ENCODE measurements around the gene PPP1R26.
"Not testable (repeated sequence)": the region's sequence is repeated elsewhere in the genome, so short reads cannot be mapped to it uniquely, and the experiment has no call there.

Gene PPP1R26

DNA sequence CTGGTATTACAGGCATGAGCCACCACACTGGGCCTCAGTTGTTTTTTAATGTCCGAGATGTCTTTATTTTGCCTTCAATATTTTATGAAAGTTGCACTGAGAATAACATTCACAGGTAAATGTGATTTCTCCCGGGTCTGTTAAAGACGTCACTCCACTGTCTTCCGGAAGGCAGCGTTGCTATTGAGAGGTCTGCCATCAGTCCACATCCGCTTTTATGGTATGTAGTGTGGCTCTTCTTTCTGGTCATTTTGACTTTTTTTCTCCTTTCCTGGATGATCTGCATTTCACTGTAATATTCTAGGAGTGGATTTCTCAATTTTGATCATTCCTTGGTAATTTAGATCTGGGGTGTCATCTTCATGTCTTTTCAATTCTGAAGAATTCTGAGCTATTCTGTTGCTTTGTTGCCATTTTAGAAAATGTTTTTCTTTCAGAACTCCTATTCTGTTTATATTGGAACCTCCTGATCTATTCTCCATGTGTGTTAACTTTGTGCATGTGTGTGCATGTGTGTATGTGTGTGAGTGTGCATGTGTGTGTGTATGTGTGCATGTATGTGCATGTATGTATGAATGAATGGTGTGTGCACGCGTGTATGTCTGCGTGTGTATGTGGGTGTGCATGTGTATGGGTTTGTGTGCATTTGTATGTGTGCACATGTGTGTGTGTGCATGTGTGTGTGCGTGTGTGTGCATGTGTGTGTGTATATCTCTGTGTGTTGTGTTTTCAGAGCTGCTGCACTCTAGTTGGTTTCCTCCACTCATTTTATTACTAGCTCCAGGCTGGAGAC, 39.8 kb downstream of the PPP1R26 start:
- no peak for DNase-seq (ENCODE audit: low read depth in 3 of 3, low spot score in 1 of 3)

GRCh38 chr9:135520916-135521607, 41.5 kb downstream of the PPP1R26 start, which contains the start of gene LCN1:
TSS of gene LCN1 (plus strand) at chr9:135521440. CDS start at chr9:135521498, 58 bp downstream.
- no peak for DNase-seq (ENCODE audit: low read depth in 3 of 3, low spot score in 1 of 3)

- no peak for DNase-seq (ENCODE audit: low read depth in 3 of 3, low spot score in 1 of 3)
Measured at GRCh38 chr9:135521608-135522095, 42.1 kb downstream of the PPP1R26 start.

DNA sequence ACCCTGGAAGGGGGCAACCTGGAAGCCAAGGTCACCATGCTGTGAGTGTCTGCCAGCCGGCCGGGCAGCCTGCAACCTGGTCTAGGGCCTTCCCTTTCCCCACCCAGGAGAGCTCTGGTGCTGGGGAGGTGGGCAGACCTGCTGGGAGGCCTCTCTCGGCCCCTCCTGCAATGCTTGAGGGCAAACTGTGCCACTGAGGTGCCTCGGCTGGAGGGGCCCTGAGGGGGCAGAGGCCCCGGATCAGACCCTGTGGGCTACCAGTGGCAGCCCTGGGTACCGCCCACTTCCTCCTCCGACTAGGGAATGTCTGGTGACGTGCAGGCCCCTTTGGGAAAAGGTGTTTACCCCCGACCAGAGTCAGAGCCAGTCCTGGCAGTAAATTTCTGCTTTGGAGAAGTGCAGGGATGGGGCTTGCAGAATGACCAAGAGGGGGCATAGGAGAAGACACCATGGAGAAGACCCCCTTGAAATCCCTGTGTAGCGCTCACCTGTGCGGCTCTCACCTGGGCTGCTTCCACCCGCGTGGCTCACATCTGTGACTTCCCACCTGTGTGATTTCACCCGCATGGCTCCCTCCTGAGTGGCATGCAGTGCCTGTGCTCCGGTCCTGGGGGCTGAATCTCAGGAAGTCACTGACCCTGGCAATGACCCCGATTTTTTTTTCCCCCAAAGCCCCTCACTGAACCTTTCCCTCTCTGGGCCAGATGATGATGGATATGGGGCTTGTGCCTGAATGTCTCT, 42.7 kb downstream of the PPP1R26 start:
- DNase-seq (ENCODE audit: low read depth in 3 of 3, low spot score in 1 of 3) = no peak

- DNase-seq (ENCODE audit: low read depth in 3 of 3, low spot score in 1 of 3) = no peak
Measured at GRCh38 chr9:135522931-135523330, 43.3 kb downstream of the PPP1R26 start.

GRCh38 chr9:135523521-135524129, 44.0 kb downstream of the PPP1R26 start:
- DNase-seq (ENCODE audit: low read depth in 3 of 3, low spot score in 1 of 3) = no peak

DNA sequence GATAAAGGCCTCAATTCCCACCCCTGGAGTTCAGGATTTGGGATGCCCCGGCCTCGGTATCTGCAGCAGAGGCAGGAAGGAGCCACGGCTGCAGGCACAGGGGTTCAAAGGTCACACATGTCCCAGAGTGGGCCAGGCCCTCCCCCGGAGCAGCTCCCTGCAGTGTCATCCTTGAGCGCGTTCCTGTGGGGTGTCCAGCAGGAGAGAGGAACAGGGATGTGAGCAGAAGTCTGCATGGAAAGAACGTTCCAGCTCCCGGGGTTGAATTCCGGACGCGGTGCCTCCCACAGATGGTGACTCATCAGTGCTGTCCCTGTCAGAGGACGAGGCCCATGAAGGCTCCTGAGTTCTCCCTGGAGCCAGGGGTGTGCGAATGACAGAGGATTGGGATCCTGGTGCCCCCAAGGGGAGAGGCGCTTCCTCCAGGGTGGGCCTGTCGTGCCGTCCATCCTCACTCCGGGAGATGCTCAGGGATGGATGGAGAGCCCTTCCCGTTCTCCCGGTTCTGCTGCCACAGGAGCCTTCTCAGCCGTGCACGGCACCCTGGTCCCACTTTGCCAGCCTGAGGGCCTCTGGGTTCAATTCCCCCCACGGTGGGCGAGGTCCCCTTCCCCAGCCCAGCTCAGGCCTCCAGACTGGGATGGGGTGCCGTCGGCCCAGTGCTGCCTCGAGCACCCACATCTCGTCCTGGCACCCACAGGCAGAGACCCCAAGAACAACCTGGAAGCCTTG, 44.7 kb downstream of the PPP1R26 start:
- DNase-seq (ENCODE audit: low read depth in 3 of 3, low spot score in 1 of 3) = no peak

GRCh38 chr9:135525241-135526088, 45.9 kb downstream of the PPP1R26 start:
- no peak for DNase-seq (ENCODE audit: low read depth in 3 of 3, low spot score in 1 of 3)

GRCh38 chr9:135526089-135526729, 46.6 kb downstream of the PPP1R26 start:
- no peak for DNase-seq (ENCODE audit: low read depth in 3 of 3, low spot score in 1 of 3)

GRCh38 chr9:135526730-135527571, 47.4 kb downstream of the PPP1R26 start:
- DNase-seq (ENCODE audit: low read depth in 3 of 3, low spot score in 1 of 3) = no peak

DNA sequence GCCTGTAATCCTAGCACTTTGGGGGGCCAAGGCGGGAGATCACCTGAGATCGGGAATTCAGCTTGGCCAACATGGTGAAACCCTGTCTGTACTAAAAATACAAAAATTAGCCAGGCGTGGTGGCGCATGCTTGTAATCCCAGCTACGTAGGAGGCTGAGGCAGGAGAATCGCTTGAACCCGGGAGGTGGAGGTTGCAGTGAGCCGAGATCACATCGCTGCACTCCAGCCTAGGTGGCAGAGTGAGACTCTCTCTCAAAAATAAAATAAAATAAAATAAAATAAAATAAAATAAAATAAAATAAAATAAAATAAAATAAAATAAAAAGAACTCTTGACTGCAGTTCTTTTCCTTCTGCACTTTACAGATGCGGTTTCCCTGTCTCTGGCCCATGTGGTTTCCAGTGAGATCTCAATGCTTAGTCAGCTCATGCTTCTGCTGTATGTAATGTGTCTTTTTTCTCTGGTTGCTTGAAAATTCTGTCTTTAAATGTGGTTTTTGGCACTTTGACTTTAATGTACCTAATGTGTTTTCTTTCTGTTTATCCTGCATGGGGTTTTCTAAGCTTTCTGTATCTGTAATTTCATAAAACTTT, 49.4 kb downstream of the PPP1R26 start:
- not testable (repeated sequence) for DNase-seq (ENCODE audit: low read depth in 3 of 3, low spot score in 1 of 3)

DNA sequence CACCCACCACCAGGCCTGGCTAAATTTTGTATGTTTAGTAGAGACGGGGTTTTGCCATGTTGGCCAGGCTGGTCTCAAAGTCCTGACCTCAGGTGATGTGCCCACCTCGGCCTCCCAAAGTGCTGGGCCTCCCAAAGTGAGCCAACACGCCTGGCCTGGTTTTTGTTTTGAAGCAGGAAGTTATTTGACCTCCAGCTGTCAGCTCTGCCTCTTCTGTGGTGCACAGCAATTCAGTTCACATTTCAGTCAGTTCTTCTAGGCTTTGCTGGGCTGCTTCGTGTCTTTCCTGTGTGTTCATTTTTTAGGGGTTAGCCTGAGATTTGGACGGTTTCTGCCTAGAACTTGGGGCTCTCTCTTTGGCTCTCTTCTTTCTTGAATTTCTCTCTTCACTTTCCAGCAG, 50.6 kb downstream of the PPP1R26 start:
- DNase-seq (ENCODE audit: low read depth in 3 of 3, low spot score in 1 of 3) = no peak

- DNase-seq (ENCODE audit: low read depth in 3 of 3, low spot score in 1 of 3) = no peak
Measured at GRCh38 chr9:135531096-135531495, 51.5 kb downstream of the PPP1R26 start.

DNA sequence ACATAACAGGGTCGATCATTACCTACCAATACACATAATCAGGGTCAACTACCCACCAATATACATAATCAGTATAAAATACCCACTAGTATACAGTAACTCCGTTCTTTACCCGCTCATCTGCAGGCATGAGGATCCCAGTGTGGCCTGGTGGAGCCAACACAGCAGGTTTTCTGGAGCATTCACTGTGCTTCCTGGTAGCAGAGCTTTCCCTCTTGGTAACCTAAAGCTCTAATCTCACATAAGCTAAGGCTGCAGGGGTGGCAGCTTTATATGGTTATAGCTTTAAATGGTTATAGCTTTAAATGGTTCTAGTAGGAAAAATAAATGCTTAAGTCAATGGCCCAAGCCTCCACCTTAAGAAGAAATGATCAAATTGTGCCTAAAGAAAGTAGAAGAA, 53.5 kb downstream of the PPP1R26 start:
- no peak for DNase-seq (ENCODE audit: low read depth in 3 of 3, low spot score in 1 of 3)

DNA sequence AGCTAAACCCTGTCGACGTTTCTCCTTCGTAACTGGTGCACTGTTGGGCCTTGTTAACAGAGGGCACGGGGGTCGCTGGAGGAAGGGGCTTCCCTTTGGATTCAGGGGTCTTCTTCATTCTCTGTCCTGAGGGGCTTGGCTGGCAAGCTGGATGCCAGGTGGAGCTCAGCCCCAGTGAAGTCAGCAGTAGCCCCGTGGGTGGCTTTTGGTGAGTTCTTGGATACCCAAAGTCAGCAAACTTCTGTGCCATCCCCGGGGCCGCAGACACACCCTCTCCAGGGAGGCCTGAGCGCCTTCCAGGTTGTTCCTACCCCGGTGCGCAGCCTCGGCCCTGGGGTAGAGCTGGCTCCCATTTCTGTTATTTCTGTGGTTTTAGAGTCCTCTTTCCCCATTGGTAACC, 54.1 kb downstream of the PPP1R26 start:
- no peak for DNase-seq (ENCODE audit: low read depth in 3 of 3, low spot score in 1 of 3)

DNA sequence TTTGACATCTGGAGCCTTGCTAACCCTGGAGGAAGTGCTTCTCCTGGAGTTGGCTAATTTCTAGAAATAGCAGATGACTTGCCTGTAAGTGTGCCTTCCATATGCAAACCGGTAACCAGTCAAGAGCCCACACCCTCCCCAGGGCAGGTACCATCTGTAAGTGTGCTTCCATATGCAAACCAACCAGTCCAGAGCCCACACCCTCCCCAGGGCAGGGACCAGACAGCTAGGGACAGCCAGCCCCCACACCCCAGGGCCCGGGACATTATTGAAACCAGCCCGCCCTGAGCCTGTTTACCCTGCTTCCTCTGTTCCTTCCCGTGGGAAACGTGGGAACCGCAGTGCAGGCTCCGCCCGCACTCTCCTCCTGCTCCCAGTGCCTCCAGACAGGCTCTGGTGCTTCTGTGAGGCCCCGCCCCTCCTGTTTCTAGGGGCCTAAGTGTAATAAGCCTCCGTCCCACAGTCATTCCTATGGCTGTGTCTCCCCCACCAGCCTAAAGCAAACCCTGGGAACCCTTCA, 54.7 kb downstream of the PPP1R26 start:
- not testable (repeated sequence) for DNase-seq (ENCODE audit: low read depth in 3 of 3, low spot score in 1 of 3)

- DNase-seq (ENCODE audit: low read depth in 3 of 3, low spot score in 1 of 3) = not testable (repeated sequence)
Measured at GRCh38 chr9:135534826-135535225, 55.2 kb downstream of the PPP1R26 start.

DNA sequence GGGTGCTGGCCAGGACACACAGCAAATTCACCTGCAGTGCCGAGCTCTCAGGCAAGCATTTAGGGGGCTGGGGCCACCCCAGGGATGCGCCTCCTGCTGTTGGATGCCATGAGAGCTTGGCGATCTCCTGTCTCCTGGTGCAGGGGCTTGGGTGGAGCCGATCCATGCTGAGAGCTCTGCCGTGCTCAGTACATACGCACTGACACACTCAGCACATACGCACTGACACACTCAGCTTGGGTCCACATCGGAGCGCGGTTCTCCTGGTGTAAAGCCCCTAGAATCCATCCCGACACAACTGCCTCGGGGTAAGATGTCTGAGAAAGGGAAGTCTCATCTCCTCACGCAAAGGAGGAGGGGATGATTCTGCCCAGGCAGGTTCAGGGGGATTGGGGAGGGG, 56.0 kb downstream of the PPP1R26 start:
- not testable (repeated sequence) for DNase-seq (ENCODE audit: low read depth in 3 of 3, low spot score in 1 of 3)
